A549 (cell line): ENCODE results near the gene CGN.

Experiments
- EP300 ChIP-seq, 2 experiments: fragments of >200 bp; sonication (Bioruptor Twin); formaldehyde crosslinking; IDR thresholded peaks; 2 replicates in 1 of 2; 3 replicates in 1 of 2; pipeline ENCODE4 v1.6.1; 2016 to 2017
- ESRRA ChIP-seq: fragments of 150-350 bp; IDR thresholded peaks from 2 replicates; pipeline ENCODE4 v1.6.1; 2014; ENCODE audit warnings: mild to moderate bottlenecking, low read length, borderline replicate concordance
- FOSL2 ChIP-seq, 2 experiments: fragments of 450-650 bp in 1 of 2; fragments of >200 bp in 1 of 2; sonication (Bioruptor Twin) in 1 of 2; formaldehyde crosslinking; IDR thresholded peaks; 2 replicates each; pipeline versions ENCODE4 v1.5.0 to v1.6.1; 2016 to 2020; ENCODE audit warnings: mild to moderate bottlenecking in 1 of 2, moderate library complexity in 1 of 2
- HDAC2 ChIP-seq: fragments of 200-600 bp; sonication (generic); IDR thresholded peaks from 2 replicates; pipeline ENCODE4 v1.6.1; 2016
- NPAS2 ChIP-seq: fragments of 250-450 bp; sonication (Bioruptor Pico); IDR thresholded peaks from 2 replicates; pipeline ENCODE4 v1.8.0; 2022; ENCODE audit warnings: mild to moderate bottlenecking, moderate library complexity, borderline replicate concordance
- NR3C1 ChIP-seq: fragments of >200 bp; sonication (Bioruptor Twin); formaldehyde crosslinking; IDR thresholded peaks from 3 replicates; pipeline ENCODE4 v1.6.1; 2017
- POLR2A ChIP-seq: IDR thresholded peaks from 2 replicates; pipeline ENCODE4 v1.6.1; 2012; ENCODE audit warnings: mild to moderate bottlenecking, low read length
- RARB ChIP-seq: fragments of 250-450 bp; sonication (Bioruptor Pico); IDR thresholded peaks from 2 replicates; pipeline ENCODE4 v1.8.0; 2021; ENCODE audit warnings: mild to moderate bottlenecking, moderate library complexity
- RCOR1 ChIP-seq: fragments of 150-350 bp; IDR thresholded peaks from 2 replicates; pipeline ENCODE4 v1.6.1; 2014; ENCODE audit warnings: antibody characterized with exemption, low read length, low read depth
- RFX5 ChIP-seq: fragments of 450-650 bp; IDR thresholded peaks from 2 replicates; pipeline ENCODE4 v1.7.1; 2014; ENCODE audit warnings: antibody characterized with exemption, mild to moderate bottlenecking, moderate library complexity
- SREBF2 ChIP-seq: fragments of 450-650 bp; IDR thresholded peaks from 2 replicates; pipeline ENCODE4 v1.6.1; 2014; ENCODE audit warnings: mild to moderate bottlenecking, moderate library complexity
- TF ChIP-seq, protein P1 (sequence below): fragments of >200 bp; sonication (Bioruptor Twin); formaldehyde crosslinking; IDR thresholded peaks from 3 replicates; pipeline ENCODE4 v1.5.1; 2016
- TF ChIP-seq, protein P2 (sequence below): fragments of >200 bp; sonication (Bioruptor Twin); formaldehyde crosslinking; IDR thresholded peaks from 3 replicates; pipeline ENCODE4 v1.6.1; 2016
- TF ChIP-seq, protein P3 (sequence below): IDR thresholded peaks from 2 replicates; pipeline ENCODE4 v1.6.1; 2012

- TF ChIP-seq, protein P1, sequence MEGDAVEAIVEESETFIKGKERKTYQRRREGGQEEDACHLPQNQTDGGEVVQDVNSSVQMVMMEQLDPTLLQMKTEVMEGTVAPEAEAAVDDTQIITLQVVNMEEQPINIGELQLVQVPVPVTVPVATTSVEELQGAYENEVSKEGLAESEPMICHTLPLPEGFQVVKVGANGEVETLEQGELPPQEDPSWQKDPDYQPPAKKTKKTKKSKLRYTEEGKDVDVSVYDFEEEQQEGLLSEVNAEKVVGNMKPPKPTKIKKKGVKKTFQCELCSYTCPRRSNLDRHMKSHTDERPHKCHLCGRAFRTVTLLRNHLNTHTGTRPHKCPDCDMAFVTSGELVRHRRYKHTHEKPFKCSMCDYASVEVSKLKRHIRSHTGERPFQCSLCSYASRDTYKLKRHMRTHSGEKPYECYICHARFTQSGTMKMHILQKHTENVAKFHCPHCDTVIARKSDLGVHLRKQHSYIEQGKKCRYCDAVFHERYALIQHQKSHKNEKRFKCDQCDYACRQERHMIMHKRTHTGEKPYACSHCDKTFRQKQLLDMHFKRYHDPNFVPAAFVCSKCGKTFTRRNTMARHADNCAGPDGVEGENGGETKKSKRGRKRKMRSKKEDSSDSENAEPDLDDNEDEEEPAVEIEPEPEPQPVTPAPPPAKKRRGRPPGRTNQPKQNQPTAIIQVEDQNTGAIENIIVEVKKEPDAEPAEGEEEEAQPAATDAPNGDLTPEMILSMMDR: no peak
- no peak for TF ChIP-seq ESRRA
- TF ChIP-seq, protein P2, sequence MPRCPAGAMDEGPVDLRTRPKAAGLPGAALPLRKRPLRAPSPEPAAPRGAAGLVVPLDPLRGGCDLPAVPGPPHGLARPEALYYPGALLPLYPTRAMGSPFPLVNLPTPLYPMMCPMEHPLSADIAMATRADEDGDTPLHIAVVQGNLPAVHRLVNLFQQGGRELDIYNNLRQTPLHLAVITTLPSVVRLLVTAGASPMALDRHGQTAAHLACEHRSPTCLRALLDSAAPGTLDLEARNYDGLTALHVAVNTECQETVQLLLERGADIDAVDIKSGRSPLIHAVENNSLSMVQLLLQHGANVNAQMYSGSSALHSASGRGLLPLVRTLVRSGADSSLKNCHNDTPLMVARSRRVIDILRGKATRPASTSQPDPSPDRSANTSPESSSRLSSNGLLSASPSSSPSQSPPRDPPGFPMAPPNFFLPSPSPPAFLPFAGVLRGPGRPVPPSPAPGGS: no peak
- no peak for TF ChIP-seq POLR2A
- TF ChIP-seq, protein P3, sequence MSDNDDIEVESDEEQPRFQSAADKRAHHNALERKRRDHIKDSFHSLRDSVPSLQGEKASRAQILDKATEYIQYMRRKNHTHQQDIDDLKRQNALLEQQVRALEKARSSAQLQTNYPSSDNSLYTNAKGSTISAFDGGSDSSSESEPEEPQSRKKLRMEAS: no peak
- TF ChIP-seq RCOR1: no peak
- TF ChIP-seq NPAS2: no peak
- no peak for TF ChIP-seq HDAC2
- no peak for TF ChIP-seq RARB
- no peak for TF ChIP-seq EP300 (IDR thresholded peaks at IDR 0.05)
- TF ChIP-seq RFX5: no peak
- TF ChIP-seq FOSL2 (IDR thresholded peaks at IDR 0.05): no peak
- TF ChIP-seq FOSL2 (CRISPR knock-in tag; IDR thresholded peaks at IDR 0.05): no peak
- no peak for TF ChIP-seq NR3C1
- no peak for TF ChIP-seq SREBF2
These were observed 13.5 kb downstream of the CGN start for GRCh38 chr1:151524736-151525135.
